NCI-H774 (cell line): Measurements from ENCODE around the gene KIAA1549.
"Not testable (repeated sequence)": the region's sequence is repeated elsewhere in the genome, so short reads cannot be mapped to it uniquely, and the experiment has no call there.

ENCODE experiments used
- DNase-seq: peaks from one replicate; lab custom pipeline; 2025; lab: John Stamatoyannopoulos, UW

KIAA1549 gene

DNA sequence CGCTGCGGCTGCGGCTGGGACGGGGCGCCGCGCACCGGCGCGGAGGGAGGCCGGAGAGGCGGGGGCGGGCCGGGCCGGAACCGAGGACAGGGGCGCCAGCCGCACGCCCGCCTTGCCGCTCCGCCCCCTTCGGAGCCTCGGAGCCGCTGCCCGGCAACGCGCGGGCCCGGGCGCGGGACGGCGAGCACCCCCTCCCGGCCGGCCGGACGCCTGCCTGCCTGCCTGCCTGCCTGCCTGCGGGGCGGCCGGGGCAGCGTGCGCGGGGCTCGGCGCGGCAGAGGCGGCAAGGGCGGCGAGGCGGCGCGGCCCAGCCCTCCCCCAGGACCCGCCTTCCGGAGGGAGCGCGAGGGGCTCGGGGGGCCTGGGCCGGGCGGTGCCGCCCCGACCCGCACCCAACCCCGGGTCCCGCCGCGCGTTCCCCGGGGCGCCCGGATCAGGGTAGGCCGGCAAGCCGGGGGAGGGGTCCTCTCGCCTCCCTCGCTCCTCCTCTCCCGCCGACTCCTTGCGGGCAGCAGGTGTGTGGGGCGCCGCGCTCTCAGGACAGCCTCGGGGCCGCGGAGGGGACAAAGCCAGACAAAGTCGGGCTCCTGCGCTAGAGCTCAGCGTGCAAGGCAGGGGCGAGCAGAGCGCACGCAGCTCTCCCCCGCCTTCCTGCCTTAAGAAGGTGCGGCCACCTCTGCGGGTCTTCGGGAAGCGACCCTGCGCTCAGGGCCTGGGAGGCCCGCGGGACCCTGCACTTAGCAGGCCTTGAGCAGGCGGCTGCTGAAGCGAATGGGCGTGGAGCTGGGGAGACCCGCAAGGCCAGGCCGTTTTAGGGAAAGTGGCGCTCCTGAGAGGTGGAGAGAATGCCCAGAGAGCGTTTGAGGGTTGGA lies at the start of gene KIAA1549:
KIAA1549 (minus strand) TSS at position 58 of the 872 bp plus-strand sequence. CDS start 120 bp downstream, outside the sequence.
- peak; percentile 63 for DNase-seq

DNA sequence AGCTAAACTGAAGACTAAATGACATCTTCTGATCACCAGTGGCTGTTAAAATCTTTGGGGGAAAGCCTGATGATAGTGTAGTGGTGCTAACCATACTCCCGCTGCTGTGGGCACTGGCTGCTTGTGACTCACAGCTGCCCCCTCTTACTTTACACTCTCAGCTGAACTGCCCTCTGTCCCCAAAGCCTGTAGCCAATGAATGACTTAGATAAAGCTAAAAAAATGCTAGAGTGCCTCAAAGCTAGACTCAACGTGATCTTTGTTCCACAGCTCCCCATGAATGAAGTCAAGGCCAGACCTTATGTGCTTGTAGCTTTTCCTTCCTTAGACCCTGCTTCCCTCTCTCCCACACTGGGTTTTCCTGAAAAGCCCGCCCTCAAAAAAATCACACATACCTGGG lies 48.2 kb upstream of the KIAA1549 start:
- no peak for DNase-seq

DNA sequence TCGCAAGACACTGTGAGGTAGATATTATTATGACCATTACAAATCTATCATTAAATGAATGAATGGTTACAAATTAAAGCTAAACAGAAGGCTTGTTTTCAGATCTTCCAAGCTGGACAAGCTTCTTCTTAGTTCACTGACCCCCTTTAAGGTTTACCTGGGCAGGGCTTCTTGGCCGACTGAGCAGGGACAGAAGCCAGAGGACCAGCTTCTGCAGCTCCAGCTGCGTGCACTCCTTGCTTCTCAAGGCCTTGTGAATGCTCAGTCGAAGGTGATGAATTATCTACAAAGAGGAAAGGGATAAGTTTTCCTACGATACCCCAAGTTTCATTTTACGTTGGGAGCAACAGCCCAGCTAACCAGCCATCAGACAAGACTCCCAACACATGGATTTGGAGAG lies 45.4 kb upstream of the KIAA1549 start:
- no peak for DNase-seq

DNA sequence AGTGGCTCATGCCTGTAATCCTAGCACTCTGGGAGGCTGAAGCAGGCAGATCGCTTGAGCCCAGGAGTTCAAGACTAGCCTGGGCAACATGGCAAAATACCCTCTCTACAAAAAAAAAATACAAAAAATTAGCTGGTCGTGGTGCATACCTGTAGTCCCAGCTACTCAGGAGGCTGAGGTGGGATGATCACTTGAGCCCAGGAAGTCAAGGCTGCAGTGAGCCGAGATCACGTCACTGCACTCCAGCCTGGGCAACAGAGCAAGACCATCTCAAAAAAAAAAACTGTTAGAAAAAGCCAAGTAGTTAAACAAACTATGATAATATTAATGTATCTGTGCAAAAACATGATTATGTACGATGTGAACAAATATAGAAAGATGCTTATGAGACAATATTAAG lies 44.7 kb upstream of the KIAA1549 start:
- not testable (repeated sequence) for DNase-seq

DNA sequence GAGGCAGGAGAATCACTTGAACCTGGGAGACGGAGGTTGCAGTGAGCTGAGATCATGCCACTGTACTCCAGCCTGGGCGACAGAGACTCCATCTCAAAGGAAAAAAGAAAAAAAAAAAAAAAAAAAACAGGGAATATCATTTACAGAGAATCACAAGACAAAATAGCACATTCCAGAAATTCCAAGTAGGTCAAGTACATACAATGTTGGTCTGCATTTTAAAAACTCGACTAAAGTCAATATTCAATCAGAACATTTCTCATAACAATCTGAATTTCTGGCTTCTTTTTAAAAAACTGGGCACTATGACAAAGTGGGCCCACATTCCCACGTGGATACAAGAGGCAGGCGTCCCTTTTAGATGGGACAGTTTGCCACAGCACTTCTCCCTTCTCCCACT lies 41.9 kb upstream of the KIAA1549 start:
- no peak for DNase-seq

DNA sequence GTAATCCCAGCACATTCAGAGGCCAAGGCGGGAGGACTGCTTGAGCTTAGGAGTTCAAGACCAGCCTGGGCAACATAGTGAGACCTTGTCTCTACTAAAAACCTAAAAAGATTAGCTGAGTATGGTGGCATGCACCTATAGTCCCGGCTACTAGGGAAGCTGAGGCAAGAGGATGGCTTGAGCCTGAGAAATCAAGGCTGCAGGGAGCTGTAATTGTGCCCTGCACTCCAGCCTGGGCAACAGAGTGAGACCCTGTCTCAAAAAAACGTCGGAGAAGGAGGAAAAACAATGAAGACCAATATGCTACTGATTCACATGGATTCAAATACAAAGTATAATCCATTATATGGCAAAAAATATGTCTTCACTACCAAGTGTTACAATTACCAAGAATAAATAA lies 41.1 kb upstream of the KIAA1549 start:
- DNase-seq = no peak

DNA sequence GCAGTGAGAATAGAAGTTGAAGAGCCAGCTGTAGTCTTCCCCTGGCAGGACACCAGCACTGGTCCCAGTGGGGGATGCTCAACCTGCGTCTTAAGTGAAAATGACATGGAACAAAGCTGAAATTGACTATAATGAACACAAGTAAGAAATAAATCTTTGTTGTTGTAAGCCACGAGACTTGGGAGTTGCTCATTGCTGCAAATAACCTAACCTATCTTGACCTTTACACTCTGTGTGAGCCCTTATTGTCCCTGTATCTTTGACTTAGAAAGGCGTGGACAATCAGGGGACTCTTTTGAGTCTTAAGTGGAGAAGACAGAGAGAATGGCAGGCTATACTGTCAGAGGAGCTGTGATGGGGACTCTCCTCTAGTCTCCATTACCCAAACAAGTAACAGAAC lies 37.7 kb upstream of the KIAA1549 start:
- no peak for DNase-seq

DNA sequence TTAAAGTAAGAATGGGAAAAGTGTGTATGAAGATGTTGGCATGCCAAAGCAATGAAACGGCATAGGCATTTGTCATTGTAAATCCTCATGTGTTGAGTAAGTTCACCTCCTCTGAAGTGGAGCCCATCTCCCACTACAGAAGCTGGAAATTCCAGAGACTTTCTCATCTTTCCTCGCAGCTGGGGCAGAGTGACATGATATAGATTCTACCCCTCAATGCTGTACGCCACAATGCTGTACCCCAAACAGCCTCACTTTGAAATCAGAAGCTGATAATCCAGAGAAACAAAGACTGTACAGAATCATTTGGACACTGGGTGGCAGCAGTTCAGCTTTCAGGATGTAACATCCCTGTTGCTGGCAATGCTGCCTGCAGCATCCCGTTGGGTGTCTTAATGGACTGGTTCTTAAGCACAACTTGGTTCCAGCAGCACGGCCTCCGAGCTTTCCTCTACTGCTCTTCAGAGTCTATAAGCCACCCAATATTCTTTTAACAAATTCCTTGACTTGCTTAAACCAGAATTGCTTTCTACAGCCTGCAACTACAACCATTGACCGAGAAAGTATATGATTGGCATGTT lies 35.8 kb upstream of the KIAA1549 start:
- DNase-seq = peak; percentile 52

DNA sequence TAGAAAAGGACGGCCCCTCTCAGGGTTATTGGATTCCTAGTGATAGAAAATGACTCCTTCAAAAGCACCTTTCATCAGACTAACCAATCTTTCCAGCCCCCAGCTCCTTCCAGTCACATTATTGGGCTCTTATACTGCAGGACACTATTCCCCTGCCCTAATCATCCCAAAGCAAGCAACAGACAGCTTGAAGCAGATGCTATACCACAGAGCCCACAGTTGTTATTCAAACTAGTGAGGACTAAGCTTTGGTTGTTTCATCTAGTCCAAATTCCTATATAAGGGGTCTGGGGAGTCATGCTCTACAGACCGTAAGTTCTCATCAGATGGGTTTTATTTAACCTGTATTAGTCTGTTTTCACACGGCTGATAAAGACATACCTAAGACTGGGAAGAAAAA lies 30.2 kb upstream of the KIAA1549 start:
- no peak for DNase-seq

DNA sequence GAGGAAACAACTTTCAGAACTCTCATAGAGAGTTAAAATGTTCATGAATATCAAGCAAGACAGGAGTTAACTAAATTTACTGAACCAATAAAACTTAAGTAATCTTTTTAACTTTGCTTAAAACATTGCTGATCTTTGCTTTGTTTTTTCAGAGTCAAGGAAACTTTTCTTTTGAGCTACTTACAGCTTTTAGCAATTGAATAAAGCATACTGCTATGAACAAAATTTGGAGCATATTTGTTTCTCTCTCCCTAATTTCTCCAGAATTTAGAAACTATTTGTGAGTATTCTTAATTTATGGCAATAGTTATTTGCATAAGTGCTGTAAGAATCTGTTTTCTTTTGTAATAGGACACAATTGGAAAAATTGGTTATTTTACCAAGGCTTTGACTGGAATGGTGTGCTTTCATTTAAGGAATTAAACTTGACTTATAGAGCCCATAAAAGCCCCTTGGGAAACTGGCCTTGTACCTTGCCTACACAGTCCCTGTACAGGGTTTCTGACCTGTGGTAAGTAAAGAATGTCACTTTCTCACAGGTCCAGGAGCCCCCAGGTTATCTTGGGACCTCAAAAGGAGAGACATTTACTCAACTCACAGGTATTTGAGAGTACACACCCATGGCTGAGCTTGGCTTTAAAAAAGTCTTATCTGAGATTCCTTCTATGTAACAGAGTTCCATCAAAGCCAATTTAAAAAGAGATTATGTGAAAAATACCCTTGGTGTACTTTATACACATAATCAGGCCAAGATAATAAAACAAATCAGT lies 23.3 kb upstream of the KIAA1549 start:
- peak; percentile 2 for DNase-seq

DNA sequence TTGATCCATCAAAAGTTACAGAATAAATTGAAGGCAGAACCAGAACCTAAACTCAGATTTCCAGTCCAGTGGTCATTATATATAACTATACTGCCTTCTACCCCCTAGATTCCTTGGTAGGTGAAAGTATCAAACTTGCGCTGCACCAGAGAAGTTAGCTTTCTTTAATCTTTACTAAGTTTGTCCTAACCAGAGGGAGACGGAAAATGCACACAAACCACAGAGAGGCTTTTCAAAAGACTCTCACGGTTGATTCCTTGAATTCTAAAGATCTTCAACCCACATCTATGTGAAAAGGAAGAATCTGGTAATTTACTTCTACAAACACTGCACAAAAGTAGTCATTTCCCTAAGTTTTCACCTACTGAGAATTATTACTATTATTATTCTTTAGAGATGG lies 18.2 kb upstream of the KIAA1549 start:
- DNase-seq = no peak

DNA sequence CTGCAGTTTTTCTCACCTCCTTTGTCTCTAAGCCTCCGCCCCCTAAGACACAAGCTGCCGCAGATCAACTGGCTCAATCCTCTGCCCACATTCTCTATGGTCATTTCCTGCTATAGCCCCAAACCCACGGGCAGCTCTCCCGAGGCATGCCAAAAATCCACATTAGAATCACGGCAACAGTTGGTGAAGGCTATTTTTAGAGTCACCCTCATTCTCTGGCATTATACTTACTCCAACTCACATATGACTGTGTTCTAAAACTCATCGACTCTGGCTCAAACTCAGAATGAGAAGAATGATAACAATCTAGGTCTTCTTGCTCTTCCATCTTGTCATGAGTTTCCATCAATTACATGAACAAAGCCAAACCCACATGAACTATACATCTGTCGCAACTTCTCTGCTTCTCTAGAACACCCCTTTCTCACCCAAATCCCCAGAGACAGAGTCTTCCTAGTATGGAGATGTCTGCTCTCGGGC lies 10.9 kb upstream of the KIAA1549 start:
- DNase-seq = no peak

DNA sequence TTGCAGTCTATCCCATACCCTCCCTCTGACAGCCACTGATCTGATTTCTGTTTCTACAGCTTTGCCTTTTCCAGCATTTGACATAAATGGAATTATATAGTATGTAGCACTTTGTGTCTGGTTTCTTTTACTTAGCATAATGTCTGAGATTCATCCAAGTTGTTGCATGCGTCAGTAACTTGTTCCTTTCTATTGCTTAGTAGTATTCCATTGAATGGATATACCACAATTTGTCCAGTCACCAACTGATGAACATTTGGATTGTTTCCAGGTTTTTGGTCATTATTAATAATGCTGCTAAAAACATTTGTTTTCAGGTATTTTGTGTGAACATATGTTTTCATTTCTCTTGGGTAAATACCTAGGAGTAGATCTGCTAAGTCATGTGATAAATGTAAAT lies 6.5 kb upstream of the KIAA1549 start:
- no peak for DNase-seq

DNA sequence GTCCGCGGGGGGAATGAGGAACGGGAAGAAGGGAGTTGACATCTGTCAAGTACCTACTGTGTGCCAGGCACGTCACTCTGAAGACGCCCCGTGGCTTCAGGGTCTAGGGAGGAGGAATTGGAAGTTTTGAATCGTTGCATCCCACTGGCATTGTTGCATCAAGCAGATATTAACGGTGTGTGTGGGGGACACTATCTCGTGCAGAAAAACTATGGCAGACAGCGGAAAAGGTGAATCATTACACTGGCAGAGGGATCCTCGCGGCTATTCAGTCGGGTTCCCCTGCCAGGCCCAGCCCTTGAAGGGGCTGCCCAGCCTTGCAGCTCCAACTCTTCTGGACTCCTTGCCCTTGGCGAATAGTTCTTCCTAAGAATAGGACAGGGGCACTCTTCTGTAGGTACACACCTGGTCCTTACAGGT lies 1.0 kb upstream of the KIAA1549 start:
- no peak for DNase-seq

DNA sequence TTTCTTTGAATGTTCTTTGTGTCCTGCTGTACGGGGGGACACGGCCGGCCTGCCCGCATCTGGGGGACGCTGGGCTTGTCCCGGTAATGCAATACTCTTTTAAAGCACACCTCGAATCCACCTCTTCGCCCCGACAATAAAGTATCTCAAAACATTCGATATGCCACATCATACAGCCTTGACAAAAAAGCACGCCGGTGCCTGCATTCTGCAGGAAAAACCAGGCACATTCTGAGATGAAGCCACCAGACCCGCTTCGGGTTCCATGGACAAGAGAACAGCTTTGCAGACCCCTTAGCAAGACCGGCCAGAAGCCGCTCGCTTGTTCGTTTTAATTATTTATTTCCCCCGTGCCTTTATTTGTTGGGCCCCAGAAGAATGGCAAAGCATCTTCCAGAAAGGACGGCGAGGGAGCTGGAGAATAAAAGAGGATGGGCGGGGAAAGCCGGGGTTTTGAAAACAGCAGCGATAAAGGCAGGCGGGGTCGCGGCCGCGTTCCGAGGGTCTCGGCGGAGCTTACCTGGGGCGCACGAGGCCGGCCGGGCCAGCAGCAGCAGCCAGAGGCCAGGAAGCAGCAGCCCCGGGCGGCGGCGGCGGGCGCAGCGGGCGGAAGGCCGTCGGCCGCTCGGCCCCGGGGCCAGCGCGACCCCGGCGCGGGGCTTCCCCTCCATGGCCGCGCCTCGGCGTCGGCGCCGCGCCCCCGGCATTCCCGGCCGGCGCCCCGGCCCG lies 462 bp downstream of the KIAA1549 start:
- no peak for DNase-seq

DNA sequence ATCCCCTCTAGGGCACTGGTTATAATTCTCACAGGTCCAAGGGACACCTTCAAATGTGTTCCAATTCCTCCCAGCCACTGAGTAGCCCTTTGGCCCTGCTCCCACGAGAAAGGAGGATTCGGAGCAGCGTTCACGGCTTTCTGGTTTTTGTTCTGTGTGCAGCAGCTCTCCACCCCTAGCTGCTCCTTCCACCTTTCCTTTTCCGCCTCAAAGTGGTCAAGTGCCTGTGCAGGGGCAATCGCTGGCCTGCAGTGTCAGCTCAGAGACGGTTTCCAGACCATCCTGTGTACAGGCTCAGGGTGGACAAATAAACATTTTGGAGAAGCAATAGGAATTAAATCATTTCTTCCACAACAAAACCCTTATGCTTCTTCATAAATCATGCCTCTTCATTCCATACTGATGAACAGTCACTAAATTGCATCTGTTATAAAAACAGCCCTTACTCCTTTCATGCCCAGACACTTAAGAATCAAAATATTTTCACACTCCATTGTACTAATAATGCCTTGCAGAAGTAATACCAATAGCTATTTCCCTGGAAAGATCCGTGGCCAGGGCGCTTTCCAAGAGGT lies 1.1 kb downstream of the KIAA1549 start:
- DNase-seq = no peak

DNA sequence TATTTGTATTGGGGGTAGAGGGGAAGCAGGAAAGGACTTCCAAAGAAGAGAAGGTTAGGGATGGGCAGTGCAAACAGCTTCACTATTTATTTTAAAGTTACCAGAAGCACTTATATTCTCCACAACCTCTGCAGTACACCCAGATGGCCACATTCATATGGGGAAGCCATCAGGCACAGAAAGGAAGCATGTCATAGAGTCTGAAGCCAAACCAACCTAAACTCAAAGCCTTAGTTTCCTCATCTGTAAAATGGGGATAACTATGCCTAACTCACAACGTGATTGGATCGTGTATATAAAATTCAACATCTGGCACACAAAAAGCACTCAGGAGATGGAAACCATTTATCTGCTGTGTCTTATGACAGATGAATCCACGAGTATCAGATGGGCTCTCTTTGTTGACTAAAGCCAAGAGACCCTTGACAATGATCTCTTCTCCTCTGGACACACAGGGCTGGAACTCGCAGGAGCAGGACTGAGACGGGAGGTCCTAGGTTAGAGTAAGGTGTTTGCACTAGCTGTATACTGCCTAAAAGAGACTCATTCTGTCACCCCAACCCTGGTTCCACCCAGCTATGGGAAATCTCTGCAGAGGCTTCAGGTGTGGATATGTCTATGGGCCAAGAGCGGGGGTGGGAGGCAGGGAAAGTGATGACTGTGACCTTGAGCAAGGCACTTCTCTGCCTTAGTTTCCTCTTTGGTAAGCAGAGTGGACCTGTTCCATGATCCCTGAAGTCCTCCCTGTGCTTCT lies 1.8 kb downstream of the KIAA1549 start:
- DNase-seq = no peak

DNA sequence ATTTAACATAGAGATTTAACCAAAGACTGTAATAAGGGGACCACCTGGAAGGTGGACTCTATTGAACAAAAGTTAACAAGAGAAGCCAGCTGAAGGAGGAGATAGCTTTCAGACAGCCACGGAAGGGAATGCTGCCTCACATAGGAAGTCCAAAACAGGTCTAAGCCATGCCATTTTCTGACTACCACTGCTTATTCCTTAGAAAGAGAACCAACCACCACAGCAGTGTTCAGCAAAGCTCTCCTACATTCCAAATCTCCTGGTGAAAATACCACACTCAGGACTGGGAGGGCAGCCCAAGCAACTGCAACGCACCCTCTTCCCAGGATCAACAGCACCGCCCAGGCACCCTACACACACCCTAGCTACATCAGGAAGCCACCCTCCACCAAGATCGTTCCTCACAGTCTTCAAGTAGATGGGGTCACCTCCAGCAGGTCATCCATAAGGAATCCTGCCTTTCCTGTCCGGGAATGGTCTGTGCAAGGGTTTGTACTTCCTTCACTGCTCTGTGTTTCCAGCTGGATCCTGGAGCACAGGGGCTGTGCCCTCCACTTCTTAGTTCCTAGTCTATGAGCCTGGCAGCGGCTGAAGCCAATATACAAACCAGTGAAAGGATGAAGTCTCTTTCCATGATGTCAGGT lies 2.5 kb downstream of the KIAA1549 start:
- no peak for DNase-seq

DNA sequence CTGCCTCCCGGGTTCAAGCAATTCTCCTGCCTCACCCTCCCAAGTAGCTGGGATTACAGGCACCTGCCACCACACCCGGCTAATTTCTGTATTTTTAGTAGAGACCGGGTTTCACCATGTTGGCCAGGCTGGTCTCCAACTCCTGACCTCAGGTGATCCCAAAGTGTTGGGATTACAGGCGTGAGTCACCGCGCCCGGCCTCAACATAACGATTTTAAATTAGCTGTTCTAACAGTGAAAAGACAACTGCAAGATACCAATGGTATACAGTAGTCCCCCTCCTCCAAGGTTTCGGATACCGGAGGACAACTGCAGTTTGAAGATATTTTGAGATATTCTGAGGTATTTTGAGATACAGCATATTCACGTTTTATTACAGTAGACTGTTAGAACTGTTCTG lies 5.0 kb downstream of the KIAA1549 start:
- DNase-seq = not testable (repeated sequence)

DNA sequence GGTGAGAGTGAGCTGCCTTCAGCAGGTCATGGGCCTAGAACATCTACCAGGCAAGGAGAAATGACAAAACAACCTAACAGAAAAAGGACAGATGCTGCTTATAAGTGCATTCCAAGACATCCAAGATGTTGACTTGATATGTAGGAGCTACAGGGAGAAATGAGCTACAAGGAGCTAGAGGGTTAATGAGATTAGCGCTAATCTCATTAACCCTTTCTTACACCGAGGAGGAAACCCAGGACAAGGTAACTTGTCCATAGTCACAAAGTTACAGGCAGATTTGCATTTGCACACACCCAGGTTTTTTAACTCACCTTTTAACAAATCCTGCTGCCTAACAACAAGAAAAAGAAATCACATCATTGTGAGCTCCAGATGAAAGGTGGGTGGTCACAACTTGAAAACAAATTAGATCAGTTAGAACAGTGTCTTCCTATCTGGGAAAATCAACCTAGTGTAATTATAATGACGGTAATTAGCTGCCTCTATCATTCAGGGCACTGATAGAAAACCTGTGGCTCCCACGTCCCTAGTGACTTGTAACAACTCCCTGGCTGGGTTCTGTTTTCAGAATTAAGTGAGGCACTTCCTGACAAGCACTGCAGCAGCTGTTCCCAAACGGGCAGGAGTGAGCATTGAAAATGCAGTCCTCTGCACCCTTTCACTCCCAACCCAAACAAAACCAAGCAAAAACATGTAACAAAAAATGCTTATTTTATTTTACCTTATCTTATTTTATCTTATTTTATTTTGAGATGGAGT lies 5.7 kb downstream of the KIAA1549 start:
- DNase-seq = peak; percentile 7
